ENCODE measurements around the gene USP34. TPM values are rescaled to one million over a fixed set of nuclear protein-coding genes. Genes with fewer than 3 reads are reported as not detected.

USP34 gene
- total RNA-seq, 1 donor from 2014 or later, result 83.2 TPM

DNA sequence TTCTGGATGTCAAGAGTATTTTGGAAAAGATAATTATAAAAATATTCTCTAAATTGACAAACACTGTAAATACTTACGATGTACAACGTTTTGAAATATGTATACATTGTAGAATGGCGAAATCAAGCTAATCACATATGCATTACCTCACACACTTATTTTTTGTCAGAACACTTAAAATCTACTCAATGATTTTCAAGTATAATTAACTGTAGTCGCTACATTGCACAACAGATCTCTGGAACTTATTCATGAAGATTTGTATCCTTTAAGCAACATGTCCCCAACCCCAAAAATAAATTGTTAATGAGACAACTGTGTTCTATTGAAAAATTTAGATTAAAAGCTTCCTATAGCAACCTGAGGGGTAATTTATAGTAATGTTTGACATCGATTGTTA lies 249.1 kb downstream of the USP34 start:
- Histone ChIP-seq H3K27me3 (ENCODE audit: control insufficient read depth, insufficient read depth, low read length) (no peaks in the 10 kb centered on the region), H3K4me3 (ENCODE audit: low read depth, low read length) (no peak overlapping the region), H3K36me3 (ENCODE audit: control insufficient read depth, insufficient read depth, low read length) (peaks cover 5% of the 10 kb centered on the region)
- FAIRE-seq, result no peak
- no peak for TF ChIP-seq CTCF (IDR thresholded peaks at IDR 0.05; ENCODE audit: insufficient read depth, low read length, severe bottlenecking)
- DNase-seq (ENCODE audit: low read depth), result no peak

- no peak for FAIRE-seq
- H3K36me3 ChIP-seq (ENCODE audit: control insufficient read depth, insufficient read depth, low read length), result peaks cover 2% of the 10 kb centered on the region
- DNase-seq (ENCODE audit: low read depth), result no peak
Observed at GRCh38 chr2:61220768-61221167, 250.1 kb downstream of the USP34 start.

GRCh38 chr2:61218817-61219170 lies 252.1 kb downstream of the USP34 start:
- Histone ChIP-seq H3K36me3 (ENCODE audit: control insufficient read depth, insufficient read depth, low read length) (peaks cover 3% of the 10 kb centered on the region), H3K4me3 (ENCODE audit: low read depth, low read length) (no peak overlapping the region), H3K27me3 (ENCODE audit: control insufficient read depth, insufficient read depth, low read length) (no peaks in the 10 kb centered on the region)
- FAIRE-seq, result no peak
- peak; percentile 67 for DNase-seq (ENCODE audit: low read depth)
- TF ChIP-seq CTCF (IDR thresholded peaks at IDR 0.05; ENCODE audit: insufficient read depth, low read length, severe bottlenecking), result no peak

More at GRCh38 chr2:61220768-61221167, 250.1 kb downstream of the USP34 start:
- no peak for TF ChIP-seq CTCF (IDR thresholded peaks at IDR 0.05; ENCODE audit: insufficient read depth, low read length, severe bottlenecking)
- H3K4me3 ChIP-seq (ENCODE audit: low read depth, low read length), result no peak overlapping the region
- H3K27me3 ChIP-seq (ENCODE audit: control insufficient read depth, insufficient read depth, low read length), result no peaks in the 10 kb centered on the region

DNA sequence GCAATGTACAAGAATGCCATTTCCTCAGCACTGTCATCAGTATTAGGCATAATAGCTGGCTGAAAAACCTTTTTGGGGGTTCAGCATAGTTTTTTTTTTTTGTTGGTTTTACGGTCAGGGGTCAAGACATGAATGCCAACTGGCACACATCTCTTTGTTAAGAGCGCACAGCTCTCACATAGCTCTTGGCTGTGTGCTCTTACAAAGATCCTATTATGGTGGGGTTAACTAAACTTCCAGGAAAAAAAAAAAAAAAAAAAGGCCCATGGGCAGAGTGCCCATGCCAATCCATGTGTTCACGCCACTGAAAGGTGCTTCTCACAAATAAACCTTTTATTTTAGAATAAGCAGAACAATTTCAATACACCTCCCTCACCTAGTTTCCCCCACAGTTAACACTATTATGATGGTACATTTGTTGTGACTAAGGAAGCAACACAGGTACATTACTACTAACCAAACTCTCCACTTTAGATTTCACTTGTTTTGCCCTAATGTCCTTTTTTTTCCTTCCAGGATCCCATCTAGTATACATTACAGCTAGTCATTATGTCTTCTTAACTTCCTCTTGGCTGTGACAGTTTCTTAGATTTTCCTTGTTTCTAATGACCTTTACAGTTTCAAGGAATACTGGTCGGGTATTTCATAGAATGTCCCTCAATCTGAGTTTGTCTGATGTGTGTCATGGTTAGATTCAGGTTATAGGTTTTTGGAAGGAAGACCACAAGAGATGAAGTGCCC lies 252.6 kb downstream of the USP34 start:
- no peaks in the 10 kb centered on the region for H3K27me3 ChIP-seq (ENCODE audit: control insufficient read depth, insufficient read depth, low read length)
- no peak for FAIRE-seq
- no peak for DNase-seq (ENCODE audit: low read depth)
- TF ChIP-seq CTCF (IDR thresholded peaks at IDR 0.05; ENCODE audit: insufficient read depth, low read length, severe bottlenecking), result no peak
- peaks cover 3% of the 10 kb centered on the region for H3K36me3 ChIP-seq (ENCODE audit: control insufficient read depth, insufficient read depth, low read length)
- no peak overlapping the region for H3K4me3 ChIP-seq (ENCODE audit: low read depth, low read length)

DNA sequence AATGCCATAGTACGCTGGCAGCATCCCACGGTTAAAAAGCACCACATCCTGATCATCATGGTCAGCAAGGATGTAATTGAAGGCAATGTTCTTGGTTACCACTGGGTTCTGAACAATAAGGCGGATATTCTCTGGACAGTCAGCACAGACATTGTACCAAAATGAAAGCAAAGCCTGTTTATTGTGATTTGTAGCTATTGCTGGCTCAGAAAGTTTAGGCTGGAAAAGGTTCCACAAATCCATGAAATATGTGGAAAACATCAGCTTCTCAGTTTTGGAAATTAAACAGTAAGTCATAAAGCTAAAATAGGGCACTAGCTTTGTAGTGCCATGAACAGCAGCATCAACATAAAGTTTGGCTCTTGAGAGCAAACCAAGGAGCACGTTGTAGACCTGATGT lies 256.7 kb downstream of the USP34 start:
- peak; percentile 60 for FAIRE-seq
- DNase-seq (ENCODE audit: low read depth), result no peak
- H3K36me3 ChIP-seq (ENCODE audit: control insufficient read depth, insufficient read depth, low read length), result peaks cover 2% of the 10 kb centered on the region

More for the DNA sequence above, 256.7 kb downstream of the USP34 start:
- H3K4me3 ChIP-seq (ENCODE audit: low read depth, low read length), result no peak overlapping the region
- no peak for TF ChIP-seq CTCF (IDR thresholded peaks at IDR 0.05; ENCODE audit: insufficient read depth, low read length, severe bottlenecking)
- no peaks in the 10 kb centered on the region for H3K27me3 ChIP-seq (ENCODE audit: control insufficient read depth, insufficient read depth, low read length)
